Activated CD4-positive, alpha-beta T cell treated with anti-CD3 and anti-CD28 coated beads, Interleukin-2, amount 50 U/mL, for 1 hour (primary cell): ENCODE measurements around the gene BTBD17.

ENCODE experiments used
- DNase-seq: peaks from one replicate; pipeline ENCODE4 v3.0.0-alpha.2; 2020

Gene BTBD17

GRCh38 chr17:74387365-74388218, 25.9 kb upstream of the BTBD17 start:
- DNase-seq: no peak

GRCh38 chr17:74386386-74386785, 24.7 kb upstream of the BTBD17 start:
- DNase-seq: no peak

- no peak for DNase-seq
These were observed 23.5 kb upstream of the BTBD17 start for GRCh38 chr17:74385201-74385600.

- no peak for DNase-seq
These were observed 21.5 kb upstream of the BTBD17 start for GRCh38 chr17:74383141-74383540.

- DNase-seq: no peak
These were observed 19.5 kb upstream of the BTBD17 start for GRCh38 chr17:74380959-74381808.

- DNase-seq: no peak
These were observed 18.7 kb upstream of the BTBD17 start for GRCh38 chr17:74380086-74380958.

- peak; percentile 94 for DNase-seq
These were observed 17.9 kb upstream of the BTBD17 start for GRCh38 chr17:74379495-74380085.

- no peak for DNase-seq
These were observed 13.2 kb upstream of the BTBD17 start for GRCh38 chr17:74374858-74375257.

GRCh38 chr17:74373838-74374606, 12.4 kb upstream of the BTBD17 start:
- no peak for DNase-seq

GRCh38 chr17:74372426-74372825, 10.8 kb upstream of the BTBD17 start:
- no peak for DNase-seq

- no peak for DNase-seq
These were observed 10.0 kb upstream of the BTBD17 start for GRCh38 chr17:74371653-74372147.

GRCh38 chr17:74369665-74370490, 8.2 kb upstream of the BTBD17 start:
- no peak for DNase-seq

- peak; percentile 63 for DNase-seq
These were observed 7.6 kb upstream of the BTBD17 start for GRCh38 chr17:74369221-74369620.

- DNase-seq: peak; percentile 73
These were observed 6.8 kb upstream of the BTBD17 start for GRCh38 chr17:74368341-74369081.

GRCh38 chr17:74367206-74367605, 5.5 kb upstream of the BTBD17 start, which contains the start of gene GPR142:
GPR142 (plus strand) TSS chr17:74367506; CDS start chr17:74369541, 2,035 bp downstream.
- DNase-seq: no peak

GRCh38 chr17:74362810-74363498, 1.3 kb upstream of the BTBD17 start:
- no peak for DNase-seq

- no peak for DNase-seq
These were observed 369 bp upstream of the BTBD17 start for GRCh38 chr17:74362069-74362405.

- DNase-seq: no peak
These were observed 804 bp downstream of the BTBD17 start for GRCh38 chr17:74360899-74361229.

GRCh38 chr17:74359916-74360315, 1.8 kb downstream of the BTBD17 start:
- DNase-seq: no peak
